HG03196 (cell line): ENCODE data around the gene CAMSAP1.

Experiments
- ATAC-seq: cut with Tn5 transposase; IDR thresholded peaks from one replicate; pipeline ENCODE4 v1.9.1; 2021; ENCODE audit not compliant: unreplicated experiment

CAMSAP1 gene

GRCh38 chr9:135882011-135882410, 25.3 kb downstream of the CAMSAP1 start:
- no peak for ATAC-seq

DNA sequence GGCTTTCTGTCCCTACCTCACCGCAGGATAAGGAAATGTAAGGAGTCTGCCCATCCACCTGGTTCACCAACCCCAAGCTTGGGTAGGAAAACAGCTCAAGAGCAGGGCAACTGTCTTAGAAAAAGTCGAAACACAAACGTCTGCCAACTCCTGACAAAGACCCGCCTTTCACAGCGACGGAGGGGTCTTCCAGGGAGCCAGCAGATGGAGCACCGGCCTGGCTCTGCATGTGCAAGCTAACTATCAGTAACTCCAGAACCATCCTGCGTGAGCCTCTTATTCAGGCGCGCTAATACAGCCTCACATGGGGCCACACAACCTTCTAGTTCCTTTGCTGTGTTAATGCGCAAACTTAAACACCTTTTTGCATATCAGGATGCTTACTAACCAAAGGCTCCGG, 26.9 kb downstream of the CAMSAP1 start:
- no peak for ATAC-seq

- ATAC-seq = no peak
Observed at GRCh38 chr9:135879619-135880018, 27.7 kb downstream of the CAMSAP1 start.

GRCh38 chr9:135879237-135879601, 28.1 kb downstream of the CAMSAP1 start:
- no peak for ATAC-seq

- ATAC-seq = no peak
Observed at GRCh38 chr9:135878528-135879236, 28.7 kb downstream of the CAMSAP1 start.

GRCh38 chr9:135877791-135878527, 29.4 kb downstream of the CAMSAP1 start:
- ATAC-seq = no peak

DNA sequence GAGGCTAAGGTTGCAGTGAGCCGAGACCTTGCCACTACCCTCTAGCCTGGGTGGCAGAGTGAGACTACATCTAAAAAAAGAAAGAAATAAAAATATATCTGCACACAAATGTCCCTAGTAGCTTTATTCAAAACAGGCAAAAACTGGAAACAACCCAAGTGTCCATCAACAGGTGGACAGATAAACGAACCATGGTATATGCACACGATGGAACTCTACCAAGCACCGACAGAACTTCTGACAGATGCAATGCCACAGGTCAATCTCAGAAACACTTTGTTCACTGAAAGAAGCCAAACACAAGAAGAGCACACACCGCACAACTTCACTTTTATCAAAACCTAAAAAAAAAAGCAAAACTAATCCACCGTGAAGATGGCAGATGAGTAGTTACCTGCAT, 30.4 kb downstream of the CAMSAP1 start:
- ATAC-seq = no peak

GRCh38 chr9:135874859-135875258, 32.5 kb downstream of the CAMSAP1 start:
- no peak for ATAC-seq

DNA sequence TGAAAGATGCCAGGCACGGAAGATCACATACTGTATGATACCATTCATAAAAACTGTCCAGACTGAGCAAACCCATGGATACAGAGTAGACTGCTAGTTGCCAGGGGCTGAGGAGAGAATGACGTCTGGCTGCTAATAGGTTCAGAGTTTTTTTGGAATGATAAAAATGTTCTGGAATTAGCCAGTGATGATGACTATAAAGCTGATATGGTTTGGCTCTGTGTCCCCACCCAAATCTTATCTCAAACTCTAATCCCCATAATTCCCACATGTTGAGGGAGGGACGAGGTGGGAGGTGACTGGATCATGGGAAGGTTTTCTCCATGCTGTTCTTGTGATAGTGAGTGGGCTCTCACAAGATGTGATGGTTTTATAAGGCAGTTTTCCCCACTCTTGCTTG, 37.4 kb downstream of the CAMSAP1 start:
- ATAC-seq = no peak

GRCh38 chr9:135865531-135865930, 41.8 kb downstream of the CAMSAP1 start:
- no peak for ATAC-seq

- no peak for ATAC-seq
Observed at GRCh38 chr9:135864447-135865049, 42.8 kb downstream of the CAMSAP1 start.

GRCh38 chr9:135862809-135863208, 44.5 kb downstream of the CAMSAP1 start:
- ATAC-seq = no peak

DNA sequence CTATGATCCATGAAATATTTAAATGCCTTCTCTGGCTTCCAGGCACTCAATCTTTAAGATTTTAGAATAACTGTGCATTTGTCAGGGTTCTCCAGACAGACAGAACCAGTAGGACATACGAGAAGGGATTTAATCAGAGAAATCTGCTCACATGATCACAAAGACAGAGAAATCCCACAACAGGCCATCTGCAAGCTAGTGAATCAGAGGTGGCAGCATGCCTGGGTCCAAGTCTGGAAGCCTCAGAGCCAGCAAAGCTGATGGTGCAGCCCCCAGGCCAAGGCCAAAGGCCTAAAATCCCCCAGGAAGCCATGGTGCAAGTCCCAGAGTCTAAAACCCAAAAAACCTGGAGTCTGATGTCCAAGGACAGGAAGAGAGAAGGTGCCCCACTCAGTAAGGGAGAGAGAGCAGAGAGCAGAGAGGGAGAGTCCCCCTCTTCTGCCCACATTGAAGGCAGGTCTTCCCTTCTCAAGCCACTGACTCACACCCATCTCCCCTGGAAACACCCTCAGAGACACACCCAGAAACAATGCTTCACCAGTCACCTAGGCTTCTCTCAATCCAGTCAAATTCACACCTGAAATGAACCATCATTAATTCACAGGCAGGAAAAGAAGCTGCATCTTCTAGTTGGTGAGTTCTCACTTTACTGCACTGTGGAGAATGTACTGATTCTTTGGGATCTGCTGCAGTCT, 48.7 kb downstream of the CAMSAP1 start:
- ATAC-seq = no peak

DNA sequence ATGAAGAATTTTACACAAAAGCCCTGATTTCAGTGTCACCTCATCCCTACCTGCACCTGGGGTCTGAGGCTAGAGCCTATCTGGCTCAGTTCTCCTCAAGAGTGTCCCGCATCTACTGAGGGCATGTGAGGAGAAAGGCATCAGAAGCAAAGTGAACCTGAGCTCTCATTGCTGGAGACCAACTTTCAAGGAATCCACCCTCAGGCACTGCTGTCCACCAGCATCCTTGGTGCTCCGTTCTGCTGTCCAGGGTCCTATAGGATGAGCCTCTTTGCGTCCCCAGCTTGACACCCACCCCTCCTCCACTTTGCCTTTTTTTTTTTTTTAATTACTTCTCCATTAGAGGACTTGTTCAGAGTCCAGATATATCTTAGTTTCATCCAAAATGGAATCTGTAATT, 49.5 kb downstream of the CAMSAP1 start:
- no peak for ATAC-seq

DNA sequence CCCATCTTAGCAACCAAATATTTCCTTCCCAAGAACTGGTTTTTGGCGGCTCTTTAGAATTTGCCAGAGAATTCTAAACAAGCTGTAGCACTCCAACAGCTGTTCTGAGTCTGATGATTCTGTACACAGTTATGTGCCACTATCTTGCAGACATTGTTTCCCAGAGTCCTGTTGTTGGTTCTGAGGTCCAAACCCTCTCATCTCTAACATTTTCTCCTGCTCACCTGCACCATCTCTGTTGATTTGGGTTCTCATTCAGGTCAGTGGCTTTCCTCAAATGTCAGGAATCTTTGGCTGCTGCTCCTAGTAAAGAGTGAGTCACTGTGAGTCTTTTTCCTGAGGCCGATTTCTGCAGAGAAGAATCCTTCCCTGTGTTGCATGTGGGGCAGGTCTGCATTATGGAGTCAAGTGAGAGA, 50.0 kb downstream of the CAMSAP1 start:
- ATAC-seq = no peak

GRCh38 chr9:135851748-135852147, 55.6 kb downstream of the CAMSAP1 start:
- ATAC-seq = no peak

DNA sequence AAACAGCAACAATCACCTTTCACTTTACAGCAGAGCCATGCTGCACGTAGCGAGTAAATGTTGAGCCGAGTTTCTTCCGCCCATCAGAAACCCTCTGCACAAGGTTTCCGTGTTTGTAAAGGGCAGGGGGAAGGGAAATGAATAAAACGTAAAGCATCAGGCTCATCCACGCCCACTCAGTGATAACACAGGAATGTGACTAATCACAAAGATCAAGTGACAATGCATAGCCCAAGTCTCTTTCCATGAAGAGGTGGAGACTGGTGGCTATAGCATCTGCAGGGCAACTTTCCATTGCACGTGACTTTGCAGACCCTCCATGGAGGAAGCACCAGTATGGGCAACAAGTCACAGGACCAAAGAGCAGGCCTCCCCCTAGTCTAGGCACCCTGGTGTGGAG, 56.6 kb downstream of the CAMSAP1 start:
- ATAC-seq = no peak

DNA sequence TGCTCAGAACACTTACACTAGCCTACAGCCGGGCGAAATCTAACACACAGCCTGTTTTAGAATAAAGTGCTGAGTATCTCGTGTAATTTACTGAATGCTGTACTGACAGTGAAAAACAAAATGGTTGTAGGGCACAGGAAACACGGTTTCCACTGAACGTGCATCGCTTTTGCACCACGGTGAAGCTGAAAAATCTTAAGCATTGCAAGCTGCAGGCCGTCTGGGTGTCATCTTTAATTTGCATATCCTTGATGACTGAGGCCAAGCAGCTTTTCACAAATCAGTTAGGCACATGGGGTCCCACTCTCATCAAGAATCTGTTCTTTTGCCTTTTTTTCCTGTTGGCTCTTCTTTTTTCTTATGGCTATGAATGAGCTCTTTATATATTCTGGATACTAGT, 58.2 kb downstream of the CAMSAP1 start:
- ATAC-seq = no peak

DNA sequence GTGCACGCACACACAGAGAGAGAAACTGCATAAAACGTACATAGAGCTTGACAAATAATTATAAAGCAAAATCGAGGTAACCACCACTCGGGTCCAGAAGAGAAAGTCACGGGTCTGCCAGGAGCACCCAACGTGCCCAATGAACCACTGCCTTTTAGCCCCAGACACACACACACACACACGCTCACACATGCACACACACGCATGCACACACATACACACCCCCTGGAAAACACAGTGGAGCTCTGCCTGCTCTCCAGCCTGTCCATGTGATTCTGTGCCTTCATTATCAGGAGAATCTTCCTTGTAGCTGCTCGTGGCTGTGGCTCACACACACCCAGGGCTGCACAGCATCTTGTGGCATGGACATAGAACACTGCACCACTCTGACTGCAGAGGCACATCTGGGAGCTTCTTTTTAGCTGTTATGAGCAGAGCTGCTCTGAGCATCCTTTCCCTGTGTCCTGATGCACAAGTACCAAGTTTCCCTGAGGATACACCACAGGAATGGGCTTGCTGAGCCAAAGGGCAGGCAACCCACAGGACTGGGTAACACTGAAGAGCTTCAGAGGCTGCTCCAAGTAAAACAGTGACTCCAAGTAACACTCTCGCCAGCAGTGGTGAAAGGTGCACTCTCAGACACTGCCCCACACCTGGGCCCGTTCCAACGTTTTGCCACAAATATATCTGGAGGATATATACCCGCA, 58.9 kb downstream of the CAMSAP1 start:
- no peak for ATAC-seq

DNA sequence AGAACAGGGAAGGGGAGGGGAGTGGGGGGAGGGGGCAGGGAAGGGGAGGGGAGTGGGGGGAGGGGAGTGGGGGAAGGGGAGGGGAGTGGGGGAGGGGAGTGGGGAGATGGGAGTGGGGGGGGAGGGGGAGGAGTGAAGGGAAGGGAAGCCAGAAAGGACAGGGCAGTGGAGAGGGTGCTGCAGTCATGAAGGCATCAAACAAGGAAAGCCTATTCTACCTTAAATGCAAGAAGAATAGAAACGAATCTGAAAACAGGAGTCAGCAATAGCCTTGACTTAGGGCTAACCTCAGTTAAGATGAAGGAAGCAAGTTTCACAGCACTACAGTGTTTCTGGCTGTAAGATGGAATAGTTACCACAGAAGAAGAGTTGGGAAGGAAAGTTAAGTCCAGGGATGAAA, 59.5 kb downstream of the CAMSAP1 start:
- ATAC-seq = no peak

GRCh38 chr9:135840539-135840938, 66.8 kb downstream of the CAMSAP1 start:
- ATAC-seq = no peak
